Peyer's patch (tissue), 4 donors: ENCODE measurements around the gene CAPN5.

Experiments
- POLR2A ChIP-seq, 2 donors: fragments of 450-650 bp; IDR thresholded peaks; one replicate each; pipeline ENCODE4 v1.5.1; 2017; ENCODE audit warnings: antibody characterized with exemption in 2 of 2, mild to moderate bottlenecking in 2 of 2, moderate library complexity in 2 of 2
- TF ChIP-seq, protein P1 (sequence below), 6 experiments: fragments of 450-650 bp in 4 of 6; fragments of 200-600 bp in 2 of 6; sonication (generic) in 1 of 6; IDR thresholded peaks; one replicate each; pipeline ENCODE4 v1.5.1; 2017 to 2019; ENCODE audit warnings: antibody characterized with exemption in 6 of 6, mild to moderate bottlenecking in 3 of 6, moderate library complexity in 1 of 6

- TF ChIP-seq, protein P1, sequence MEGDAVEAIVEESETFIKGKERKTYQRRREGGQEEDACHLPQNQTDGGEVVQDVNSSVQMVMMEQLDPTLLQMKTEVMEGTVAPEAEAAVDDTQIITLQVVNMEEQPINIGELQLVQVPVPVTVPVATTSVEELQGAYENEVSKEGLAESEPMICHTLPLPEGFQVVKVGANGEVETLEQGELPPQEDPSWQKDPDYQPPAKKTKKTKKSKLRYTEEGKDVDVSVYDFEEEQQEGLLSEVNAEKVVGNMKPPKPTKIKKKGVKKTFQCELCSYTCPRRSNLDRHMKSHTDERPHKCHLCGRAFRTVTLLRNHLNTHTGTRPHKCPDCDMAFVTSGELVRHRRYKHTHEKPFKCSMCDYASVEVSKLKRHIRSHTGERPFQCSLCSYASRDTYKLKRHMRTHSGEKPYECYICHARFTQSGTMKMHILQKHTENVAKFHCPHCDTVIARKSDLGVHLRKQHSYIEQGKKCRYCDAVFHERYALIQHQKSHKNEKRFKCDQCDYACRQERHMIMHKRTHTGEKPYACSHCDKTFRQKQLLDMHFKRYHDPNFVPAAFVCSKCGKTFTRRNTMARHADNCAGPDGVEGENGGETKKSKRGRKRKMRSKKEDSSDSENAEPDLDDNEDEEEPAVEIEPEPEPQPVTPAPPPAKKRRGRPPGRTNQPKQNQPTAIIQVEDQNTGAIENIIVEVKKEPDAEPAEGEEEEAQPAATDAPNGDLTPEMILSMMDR (IDR thresholded peaks at IDR 0.05) = no peak
- TF ChIP-seq POLR2A (IDR thresholded peaks at IDR 0.05) = no peak
Observed at GRCh38 chr11:77141475-77141874, 74.7 kb downstream of the CAPN5 start.
